Measurements from ENCODE around the gene WBP1.
A peak's percentile ranks its signal among the peaks of the same experiment; 100 is the strongest.
"Not testable (repeated sequence)": the region's sequence is repeated elsewhere in the genome, so short reads cannot be mapped to it uniquely, and the experiment has no call there.

WBP1 gene

GRCh38 chr2:74482801-74483674, 24.8 kb downstream of the WBP1 start, which contains the start of the genes CCDC142 and TTC31:
Gene CCDC142 (minus strand): TSS chr2:74482998. CDS start chr2:74482837, 161 bp downstream.
Gene TTC31 (plus strand): TSS chr2:74483081. CDS start chr2:74483096, 15 bp downstream.
- DNase-seq (ENCODE audit: low spot score), result peak; percentile 97

- not testable (repeated sequence) for DNase-seq (ENCODE audit: low spot score)
Observed at GRCh38 chr2:74483675-74484164, 25.5 kb downstream of the WBP1 start.

- DNase-seq (ENCODE audit: low spot score), result no peak
Observed at GRCh38 chr2:74486141-74486540, 27.9 kb downstream of the WBP1 start.

DNA sequence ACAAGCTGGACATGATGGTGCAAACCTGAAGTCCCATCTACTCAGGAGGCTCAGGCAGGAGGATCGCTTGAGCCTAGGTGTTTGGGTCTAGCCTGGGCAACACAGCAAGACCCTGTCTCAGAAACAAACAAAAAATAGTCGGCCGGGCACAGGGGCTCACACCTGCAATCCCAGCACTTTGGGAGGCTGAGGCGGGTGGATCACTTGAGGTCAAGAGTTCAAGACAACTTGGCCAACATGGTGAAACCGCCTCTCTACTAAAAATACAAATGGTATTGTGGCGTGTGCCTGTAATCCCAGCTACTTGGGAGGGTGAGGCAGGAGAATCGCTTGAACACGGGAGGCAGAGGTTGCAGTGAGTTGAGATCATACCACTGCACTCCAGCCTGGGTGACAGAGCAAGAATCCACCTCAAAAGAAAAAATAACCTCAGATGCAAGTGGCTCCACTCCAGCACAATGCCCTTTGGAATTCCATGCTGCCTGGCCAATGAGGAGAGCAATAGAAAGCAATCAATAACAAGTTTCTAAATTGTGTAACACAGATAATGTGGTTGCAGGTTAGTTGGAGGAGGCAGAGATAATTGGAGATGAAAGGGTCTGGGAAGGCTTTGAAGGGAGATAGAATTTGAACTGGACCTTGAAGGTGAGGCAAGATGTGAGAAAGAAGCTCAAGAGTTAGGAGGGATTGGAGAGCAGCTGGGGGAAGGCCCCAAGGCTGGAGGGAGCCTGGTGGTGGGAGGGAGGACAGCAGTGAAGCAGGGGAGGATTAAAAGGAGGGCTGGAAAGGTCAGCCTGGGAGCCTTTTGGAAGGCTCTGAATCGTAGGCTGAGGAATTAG, 30.6 kb downstream of the WBP1 start:
- no peak for DNase-seq (ENCODE audit: low spot score)

DNA sequence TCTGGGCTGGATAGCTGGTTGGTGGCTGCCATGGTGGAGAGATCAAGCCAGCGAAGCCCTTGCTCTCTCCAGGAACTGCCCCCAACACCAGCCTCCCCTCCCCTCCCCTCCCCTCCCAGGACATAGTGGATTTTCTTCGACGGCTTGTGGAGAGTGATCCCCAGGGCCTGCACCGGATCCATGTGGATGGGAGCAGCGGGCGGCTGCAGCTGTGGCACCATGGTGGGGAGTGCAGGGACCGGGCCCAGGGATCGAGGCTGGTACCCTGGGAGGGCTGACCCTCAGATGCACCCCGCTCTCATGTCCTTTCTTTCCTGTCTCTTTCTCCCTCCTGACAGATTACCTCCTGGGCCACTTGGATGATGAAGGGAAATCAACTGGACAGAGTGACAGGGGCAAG, 31.7 kb downstream of the WBP1 start:
- DNase-seq (ENCODE audit: low spot score), result no peak

- no peak for DNase-seq (ENCODE audit: low spot score)
Observed at GRCh38 chr2:74491648-74492544, 33.7 kb downstream of the WBP1 start.

DNA sequence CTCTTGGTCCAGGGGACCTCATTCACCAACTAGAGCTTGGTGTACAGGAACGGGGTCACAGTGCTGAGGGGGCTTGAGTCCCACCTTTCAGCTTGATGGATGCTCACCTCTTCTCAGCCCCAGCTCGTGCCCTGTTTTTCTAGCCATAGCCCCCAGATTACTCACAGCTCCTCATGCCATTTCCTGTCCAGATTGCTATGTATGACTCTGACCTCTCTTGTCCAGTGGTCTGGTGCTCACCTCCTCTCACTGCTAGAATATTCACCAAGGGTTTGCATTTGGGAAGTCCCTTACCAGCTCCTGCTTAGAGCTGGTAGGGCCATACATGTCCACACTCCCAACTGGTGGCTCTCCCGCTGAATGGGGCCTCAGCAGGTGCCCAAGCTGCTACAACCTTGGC, 35.3 kb downstream of the WBP1 start:
- no peak for DNase-seq (ENCODE audit: low spot score)

- no peak for DNase-seq (ENCODE audit: low spot score)
Observed at GRCh38 chr2:74495440-74495839, 37.2 kb downstream of the WBP1 start.

DNA sequence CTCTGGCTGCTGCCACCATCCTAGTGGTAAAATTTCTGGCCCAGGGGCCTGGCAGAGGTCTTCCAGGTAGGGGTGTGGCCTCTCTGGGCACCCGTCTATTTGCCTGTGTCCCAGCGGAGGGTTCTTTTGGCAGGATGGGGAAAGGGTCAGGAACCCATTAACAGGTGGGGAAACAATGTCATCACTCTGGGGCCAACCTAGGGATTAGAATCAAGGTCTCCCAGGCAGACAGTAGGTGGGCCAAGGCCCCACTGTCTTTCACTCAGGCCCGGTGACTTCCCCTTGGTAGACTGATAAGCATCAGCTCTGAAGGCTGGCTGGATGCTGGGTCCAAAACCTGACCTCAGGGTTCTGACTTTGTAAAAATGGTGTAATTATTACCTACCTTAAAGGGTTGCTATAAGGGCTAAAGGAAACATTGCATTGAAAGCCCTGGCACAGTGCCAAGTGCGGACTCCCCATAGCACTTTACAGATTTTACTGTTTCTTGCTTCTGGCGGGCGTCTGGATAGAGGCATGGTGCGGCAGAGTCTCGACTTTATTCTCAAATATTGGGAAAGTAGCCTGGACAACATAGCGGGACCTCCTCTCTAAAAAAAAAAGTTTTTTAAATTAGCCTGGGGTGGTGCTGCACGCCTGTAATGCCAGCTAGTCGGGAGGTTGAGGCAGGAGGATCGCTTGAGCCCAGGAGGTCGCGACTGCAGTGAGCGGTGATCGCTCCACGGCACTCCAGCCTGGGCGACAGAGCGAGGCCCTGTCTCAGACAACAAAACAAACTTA, 38.9 kb downstream of the WBP1 start:
- no peak for DNase-seq (ENCODE audit: low spot score)

DNA sequence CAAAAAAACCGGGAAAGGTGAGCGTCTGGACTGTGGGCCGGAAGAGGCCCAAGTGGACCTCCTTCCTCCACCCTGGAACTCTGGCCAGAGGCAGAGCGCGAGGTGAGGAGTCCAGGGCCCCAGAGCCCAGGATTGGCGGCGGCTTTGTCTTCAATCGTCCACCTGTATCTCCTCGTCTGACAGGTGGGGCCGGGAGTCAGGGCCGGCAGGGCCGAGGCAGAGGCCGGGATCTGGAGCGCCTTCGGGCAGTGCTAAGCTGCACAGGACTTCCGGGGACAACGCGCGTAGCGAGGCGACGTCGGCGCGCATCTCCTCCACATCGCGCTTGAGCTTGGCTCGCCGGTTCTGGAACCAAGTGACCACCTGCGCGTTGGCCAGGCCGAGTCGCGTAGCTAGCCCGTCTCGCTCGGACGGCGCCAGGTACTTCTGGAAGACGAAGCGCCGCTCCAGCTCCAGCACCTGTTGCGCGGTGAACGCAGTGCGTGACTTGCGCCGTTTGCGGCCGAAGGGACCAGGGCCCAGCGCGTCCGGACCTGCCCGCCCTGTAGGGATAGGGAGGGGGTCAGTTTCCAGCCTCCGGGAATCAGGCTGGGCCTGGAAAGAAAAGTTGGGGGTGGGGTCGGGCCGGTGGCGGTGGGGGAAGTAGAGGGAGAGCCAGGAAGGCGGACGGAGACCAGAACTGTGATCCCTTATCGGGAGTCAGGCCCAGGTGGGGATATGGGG, 39.7 kb downstream of the WBP1 start:
- DNase-seq (ENCODE audit: low spot score), result no peak

DNA sequence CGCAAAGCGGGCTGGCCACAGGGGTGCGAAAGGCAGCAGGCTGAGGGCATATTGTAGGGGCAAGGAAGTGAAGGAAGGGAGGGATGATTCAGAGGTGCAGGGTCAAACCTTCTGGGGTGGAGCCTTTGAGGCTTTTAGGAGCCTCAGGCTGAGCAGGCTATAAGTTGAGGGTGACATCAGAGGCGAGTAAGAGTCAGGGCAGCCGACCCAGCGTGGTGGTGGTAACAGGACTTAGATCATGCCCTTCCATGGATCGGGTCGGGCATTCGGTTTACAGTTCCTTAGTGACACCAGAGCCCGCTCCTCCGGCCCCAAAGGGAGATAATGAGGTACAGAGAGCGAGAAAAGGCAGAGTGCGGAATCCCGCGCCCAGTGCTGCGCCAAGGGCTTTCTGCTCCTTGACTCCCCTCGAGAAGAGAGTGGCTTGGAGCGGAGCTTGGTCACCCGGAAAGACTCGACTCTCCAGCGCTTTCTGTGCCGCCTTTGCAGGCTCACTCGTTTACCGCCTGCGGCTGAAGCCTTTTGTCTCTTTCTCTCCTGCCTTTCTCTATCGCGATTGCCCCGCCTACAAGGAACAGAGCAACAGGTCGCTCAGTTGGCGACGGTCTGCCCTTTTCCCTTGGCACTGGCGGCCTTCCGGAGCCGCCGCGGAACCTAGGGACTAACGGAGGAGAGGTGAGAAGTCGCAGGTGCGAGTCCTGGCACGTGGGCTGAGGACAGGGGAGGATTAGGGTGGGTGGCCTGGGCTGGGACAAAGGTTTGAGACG, 40.4 kb downstream of the WBP1 start:
- DNase-seq (ENCODE audit: low spot score), result no peak

DNA sequence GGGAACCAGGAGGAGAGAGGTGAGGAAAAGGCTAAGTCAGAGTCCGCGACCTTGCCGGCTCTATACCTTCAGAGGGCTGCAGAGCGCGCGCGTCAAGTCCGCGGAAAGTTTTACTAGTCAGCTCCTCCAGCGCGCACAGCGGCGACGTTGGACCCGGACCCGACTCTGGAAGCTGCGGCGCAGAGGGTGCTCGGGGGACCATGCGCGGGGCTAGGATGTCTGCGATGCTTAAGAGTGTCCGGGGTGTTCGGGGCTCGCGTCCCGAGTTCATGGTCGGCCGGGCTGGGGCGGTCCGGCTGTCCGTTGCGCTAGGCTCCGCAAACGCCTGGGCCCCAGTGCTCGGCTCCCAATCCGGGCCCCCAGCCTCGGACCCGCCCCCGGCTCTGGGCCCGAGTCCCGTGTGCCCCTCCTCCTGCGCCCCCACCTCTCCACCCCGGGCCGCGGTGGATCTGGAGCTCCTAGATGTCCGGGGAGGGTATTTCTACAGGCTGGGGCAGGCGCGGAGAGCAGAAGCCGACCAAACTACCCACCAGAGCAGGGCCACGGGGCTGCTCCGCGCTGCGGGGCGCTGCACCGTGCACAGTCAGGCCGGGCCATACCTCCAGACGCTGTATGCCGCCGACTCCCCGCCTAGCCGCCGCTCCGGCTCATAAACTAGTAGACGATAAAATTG, 41.2 kb downstream of the WBP1 start, which contains the start of gene LBX2:
LBX2 (minus strand) TSS at position 337 of the 673 bp plus-strand sequence; CDS start at position 271, 66 bp downstream.
- DNase-seq (ENCODE audit: low spot score), result no peak

DNA sequence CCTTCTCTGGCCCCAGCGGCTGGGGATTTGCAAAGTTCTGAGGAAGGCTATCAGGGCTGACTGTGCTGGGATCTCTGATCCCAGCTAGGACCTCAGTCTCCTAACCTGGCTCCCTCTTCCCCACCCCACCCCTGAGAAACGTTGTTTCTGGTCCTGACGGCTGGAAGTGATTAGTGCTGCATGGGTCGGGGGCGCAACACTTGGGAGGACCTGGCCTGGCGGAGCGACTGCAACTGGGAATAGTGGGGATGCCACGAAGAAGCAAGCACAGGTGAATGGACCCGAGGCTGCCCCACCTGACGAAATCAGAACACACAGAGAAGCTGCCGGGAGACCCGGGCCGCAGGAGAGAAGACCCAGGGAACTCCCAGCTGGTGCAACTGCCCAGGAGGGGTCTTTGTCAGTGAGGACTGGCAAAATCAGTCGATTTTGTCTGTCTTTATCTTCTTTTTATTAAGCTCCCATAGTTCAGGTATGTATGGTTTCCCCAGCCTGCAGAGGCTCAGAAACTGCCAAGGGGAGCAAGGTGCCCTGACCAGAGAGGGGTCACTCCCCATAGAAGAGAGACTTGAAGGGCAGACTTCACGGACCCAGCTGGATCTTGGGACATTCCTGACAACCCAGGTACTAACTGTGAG, 41.8 kb downstream of the WBP1 start:
- no peak for DNase-seq (ENCODE audit: low spot score)

DNA sequence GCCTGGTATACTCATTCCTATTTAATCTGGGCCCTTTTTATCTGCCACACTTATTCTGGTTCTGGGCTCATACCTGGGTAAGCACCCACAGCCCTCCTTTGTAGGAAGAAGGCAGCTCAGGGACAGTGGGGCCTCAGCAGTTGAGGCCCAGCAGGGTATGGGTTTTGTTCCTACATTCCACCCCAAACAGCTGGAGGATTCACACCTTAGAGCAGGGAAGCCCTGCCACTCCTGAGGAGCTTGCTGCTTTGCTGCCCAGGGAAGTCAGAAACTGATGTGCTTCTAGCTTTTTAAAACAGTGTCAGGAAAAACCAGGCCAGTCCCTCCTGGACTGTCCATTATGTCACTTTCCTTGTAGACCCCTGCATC, 42.3 kb downstream of the WBP1 start:
- DNase-seq (ENCODE audit: low spot score), result no peak

GRCh38 chr2:74501335-74502071, 43.3 kb downstream of the WBP1 start:
- no peak for DNase-seq (ENCODE audit: low spot score)

GRCh38 chr2:74502147-74502719, 44.0 kb downstream of the WBP1 start:
- DNase-seq (ENCODE audit: low spot score), result no peak

All from hematopoietic multipotent progenitor cell treated with erythropoietin and hydrocortisone succinate and interleukin-3 and kit ligand, for 17 days (in vitro differentiated cells).